K562 (cell line): Measurements from ENCODE around the gene CMTM1. TPM values are rescaled to one million over a fixed set of nuclear protein-coding genes. Genes with fewer than 3 reads are reported as not detected.

Experiments
- ATAC-seq: fragments of 200-7000 bp; cut with Tn5 transposase; 3 replicates; pipeline ENCODE4 v1.9.1; 2020; ENCODE audit warnings: moderate library complexity
- BruUV-seq: library from RNA; stranded (reverse); fragments of 400-500 nt; replicated peaks from 2 replicates; lab custom pipeline; 2021; lab: Mats Ljungman, UMichigan
- CTCF ChIA-PET: fragments of 300-600 bp; formaldehyde crosslinking; extraction: SDS; loops from one replicate; lab custom pipeline; 2021; ENCODE audit warnings: low intra/inter-chr PET ratio; lab: Yijun Ruan, JAX
- POLR2A ChIA-PET: fragments of 300-600, 350-650 bp; sonication (Branson Sonifier 250); formaldehyde crosslinking; extraction: SDS; loops from one replicate; lab custom pipeline; 2021; ENCODE audit warnings: antibody characterized with exemption, inconsistent platforms; lab: Yijun Ruan, JAX
- DNase-seq, 4 experiments: peaks; one replicate each; pipeline versions ENCODE4 v3.0.0 to v3.0.0-alpha.2; 2011 to 2018; ENCODE audit warnings: low spot score in 3 of 4, mixed read lengths in 3 of 4; ENCODE audit errors: extremely low read depth in 1 of 4
- FAIRE-seq: peaks from 2 replicates; lab custom pipeline; 2011; peaks lifted over from hg19 to GRCh38; lab: Jason Lieb, UNC
- H2AFZ ChIP-seq: 2 replicates; pipeline ENCODE4 v1.6.0; 2011; ENCODE audit warnings: low read depth, low read length, control low read depth, inconsistent platforms
- H3K27ac ChIP-seq: fragments of 200-600 bp; 3 replicates; pipeline ENCODE4 v1.8.0; 2011; ENCODE audit warnings: low read depth, mild to moderate bottlenecking, control low read depth, inconsistent platforms, low read length, moderate library complexity, mixed read lengths; ENCODE audit errors: extremely low read depth
- H3K27me3 ChIP-seq, 2 experiments: fragments of 300-600 bp in 1 of 2; 2 replicates in 1 of 2; 3 replicates in 1 of 2; pipeline versions ENCODE4 v1.6.0 to v1.8.0; 2011; ENCODE audit warnings: inconsistent platforms in 2 of 2, low read length in 2 of 2, mild to moderate bottlenecking in 1 of 2, mixed read lengths in 1 of 2, moderate library complexity in 1 of 2; ENCODE audit not compliant: control insufficient read depth in 2 of 2, insufficient read depth in 2 of 2
- H3K36me3 ChIP-seq: fragments of 300-600 bp; 3 replicates; pipeline ENCODE4 v1.8.0; 2011; ENCODE audit warnings: mild to moderate bottlenecking, low read length, inconsistent platforms; ENCODE audit not compliant: control insufficient read depth, insufficient read depth
- H3K4me1 ChIP-seq, 2 experiments: fragments of 200-600 bp in 1 of 2; replicated peaks in 1 of 2; 2 replicates in 1 of 2; 3 replicates in 1 of 2; pipeline versions ENCODE4 v1.5.1 to v1.8.0; 2011; ENCODE audit warnings: inconsistent platforms in 2 of 2, low read length in 2 of 2, mild to moderate bottlenecking in 1 of 2, mixed read lengths in 1 of 2, moderate library complexity in 1 of 2; ENCODE audit not compliant: control insufficient read depth in 2 of 2, insufficient read depth in 2 of 2
- H3K4me2 ChIP-seq: 2 replicates; pipeline ENCODE4 v1.6.1; 2011; ENCODE audit warnings: low read length, control low read depth, inconsistent platforms, mixed read lengths; ENCODE audit not compliant: insufficient read depth
- H3K4me3 ChIP-seq: fragments of 200-600 bp; sonication (generic), shearing (Covaris generic); 2 replicates; pipeline ENCODE4 v1.5.1; 2016; ENCODE audit warnings: control low read depth, inconsistent platforms
- H3K79me2 ChIP-seq: fragments of 200-600 bp; 3 replicates; pipeline ENCODE4 v1.8.0; 2011; ENCODE audit warnings: low read length, inconsistent platforms; ENCODE audit not compliant: control insufficient read depth, insufficient read depth
- H3K9ac ChIP-seq, 2 experiments: 2 replicates each; pipeline versions ENCODE4 v1.6.0 to v1.6.1; 2011; ENCODE audit warnings: low read depth in 2 of 2, low read length in 2 of 2, control low read depth in 1 of 2, inconsistent platforms in 1 of 2, mild to moderate bottlenecking in 1 of 2, mixed read lengths in 1 of 2; ENCODE audit not compliant: insufficient read depth in 1 of 2
- H3K9me1 ChIP-seq: one replicate; pipeline ENCODE4 v1.6.0; 2011; ENCODE audit warnings: inconsistent platforms, mild to moderate bottlenecking, low read length, moderate library complexity; ENCODE audit not compliant: control insufficient read depth, insufficient read depth
- H3K9me3 ChIP-seq: replicated peaks from 2 replicates; pipeline ENCODE4 v1.5.1; 2011; ENCODE audit warnings: low read depth, low read length, inconsistent platforms; ENCODE audit not compliant: control insufficient read depth, insufficient read depth
- H4K20me1 ChIP-seq: replicated peaks from 2 replicates; pipeline ENCODE4 v1.6.1; 2011; ENCODE audit warnings: low read length, inconsistent platforms, mixed read lengths; ENCODE audit not compliant: control insufficient read depth, insufficient read depth
- HDAC1 ChIP-seq, 2 experiments: fragments of 450-650 bp; IDR thresholded peaks; 2 replicates each; pipeline ENCODE4 v1.6.1; 2016 to 2017; ENCODE audit warnings: inconsistent platforms in 1 of 2, mild to moderate bottlenecking in 1 of 2, moderate library complexity in 1 of 2
- HDGF ChIP-seq: fragments of 450-650 bp; IDR thresholded peaks from 2 replicates; pipeline ENCODE4 v1.6.1; 2016
- RAD21 ChIP-seq, 2 experiments: fragments of 250-450 bp in 1 of 2; fragments of 450-650 bp in 1 of 2; sonication (Bioruptor Pico) in 1 of 2; formaldehyde crosslinking in 1 of 2; IDR thresholded peaks in 1 of 2; conservative IDR thresholded peaks in 1 of 2; 2 replicates each; pipeline versions ENCODE4 v1.4.0 to v1.8.0; 2020 to 2022; ENCODE audit warnings: mild to moderate bottlenecking in 2 of 2, moderate library complexity in 1 of 2
- SMC3 ChIP-seq: conservative IDR thresholded peaks from 2 replicates; pipeline ENCODE4 v1.6.1; 2011; ENCODE audit warnings: low read depth, low read length, improper control_type of control experiment; ENCODE audit not compliant: insufficient read depth
- ZBTB2 ChIP-seq: fragments of 450-650 bp; IDR thresholded peaks from 2 replicates; pipeline ENCODE4 v1.6.1; 2016; ENCODE audit warnings: antibody characterized with exemption
- ZNF263 ChIP-seq: sonication (generic); formaldehyde crosslinking; IDR thresholded peaks from 2 replicates; pipeline ENCODE4 v1.8.0; 2022; ENCODE audit warnings: mild to moderate bottlenecking, missing genetic modification reagents, borderline replicate concordance
- WGBS: fragments of 100-300 bp; shearing (Covaris generic); methylation state at CpG from one replicate; pipeline ENCODE4 v1.1.6; 2016; ENCODE audit warnings: low coverage, mixed read lengths; ENCODE audit not compliant: insufficient coverage; ENCODE audit errors: missing lambda C conversion rate; 5-methylcytosine and 5-hydroxymethylcytosine counted together
- in situ Hi-C: fragments of 300-500 bp; cut with MboI; formaldehyde crosslinking; loops from 4 replicates; pipeline ENCODE4 v1.15.0; 2018; ENCODE audit warnings: inconsistent platforms, mixed read lengths
- intact Hi-C: fragments of 100-400 bp; cut with micrococcal nuclease; formaldehyde crosslinking; loops from 2 replicates; pipeline ENCODE4 v1.14.2; 2022
- polyA plus RNA-seq, 8 experiments: library from polyadenylated mRNA; depleted of rRNA in 4 of 8; stranded (reverse) in 5 of 8; unstranded in 3 of 8; fragments of >200 nt; fragmentation: Nextera tagmentation in 2 of 8; fragmentation: Illumina TruSeq in 1 of 8; extraction: Ambion mirVana in 2 of 8; extraction: Trizol in 1 of 8; gene quantifications; 2 replicates each; pipeline versions ENCODE4 v1.2.1 to v1.2.3, GENCODE V29; 2011 to 2014; ENCODE audit warnings: inconsistent platforms in 1 of 8, missing spikeins in 1 of 8
- total RNA-seq, 7 experiments: library from RNA; depleted of rRNA in 6 of 7; stranded (reverse); fragments of >200 nt in 6 of 7; fragmentation: Illumina TruSeq in 2 of 7; extraction: Trizol in 2 of 7; gene quantifications; 2 replicates each; pipeline versions ENCODE4 v1.2.1 to v1.2.3, GENCODE V29; 2011 to 2021; ENCODE audit warnings: low replicate concordance in 1 of 7
- TF ChIP-seq, protein P1 (sequence below): fragments of 250-450 bp; sonication (Bioruptor Pico); IDR thresholded peaks from 2 replicates; pipeline ENCODE4 v1.8.0; 2021; ENCODE audit warnings: moderate library complexity, mild to moderate bottlenecking, inconsistent platforms

CMTM1 gene
- total and polyA plus RNA-seq, 9 of the 15 experiments (the other 6 are each of a cell fraction or from before 2014, with no cell fraction given), result 0.25 to 2.6 (median 1.1) TPM; not detected in 2

- peaks cover 31 to 35% of the 10 kb centered on the region in 2 experiments for H3K4me1 ChIP-seq
- peak overlapping the region; percentile 65 for H3K27ac ChIP-seq
- no peak for FAIRE-seq
- ChIA-PET POLR2A (no interaction called here), CTCF (interaction anchor here (0.9 kb wide), 1 partner anchor 35 kb away, joined by 3 read pairs; no protein-coding TSS in a partner anchor)
- no peaks in the 10 kb centered on the region for H3K9me3 ChIP-seq
- H3K79me2 ChIP-seq, result no peaks in the 10 kb centered on the region
- WGBS, result 36% methylated on average over 7 of the region's 8 CpGs
- no peak for DNase-seq
- H3K4me3 ChIP-seq, result no peak overlapping the region
- ATAC-seq, result no peak
- TF ChIP-seq HDAC1 (IDR thresholded peaks at IDR 0.05) (no peak), ZBTB2 (0 out of 2 replicates have a peak, but pooled peaks have one; percentile 17), SMC3 (0 out of 2 replicates have a peak, but pooled peaks have one; percentile 6), HDGF (peak; percentile 21; the same call in 1 of the 2 replicates), ZNF263 (0 out of 2 replicates have a peak, but pooled peaks have one; percentile 22), RAD21 (CRISPR knock-in tag; conservative IDR thresholded peaks at IDR 0.05 in 1 of 2, IDR thresholded peaks at IDR 0.05 in 1 of 2) (0 out of 4 replicates have a peak, but pooled peaks of 1 of the 2 experiments have one; percentile 7)
- TF ChIP-seq, protein P1, sequence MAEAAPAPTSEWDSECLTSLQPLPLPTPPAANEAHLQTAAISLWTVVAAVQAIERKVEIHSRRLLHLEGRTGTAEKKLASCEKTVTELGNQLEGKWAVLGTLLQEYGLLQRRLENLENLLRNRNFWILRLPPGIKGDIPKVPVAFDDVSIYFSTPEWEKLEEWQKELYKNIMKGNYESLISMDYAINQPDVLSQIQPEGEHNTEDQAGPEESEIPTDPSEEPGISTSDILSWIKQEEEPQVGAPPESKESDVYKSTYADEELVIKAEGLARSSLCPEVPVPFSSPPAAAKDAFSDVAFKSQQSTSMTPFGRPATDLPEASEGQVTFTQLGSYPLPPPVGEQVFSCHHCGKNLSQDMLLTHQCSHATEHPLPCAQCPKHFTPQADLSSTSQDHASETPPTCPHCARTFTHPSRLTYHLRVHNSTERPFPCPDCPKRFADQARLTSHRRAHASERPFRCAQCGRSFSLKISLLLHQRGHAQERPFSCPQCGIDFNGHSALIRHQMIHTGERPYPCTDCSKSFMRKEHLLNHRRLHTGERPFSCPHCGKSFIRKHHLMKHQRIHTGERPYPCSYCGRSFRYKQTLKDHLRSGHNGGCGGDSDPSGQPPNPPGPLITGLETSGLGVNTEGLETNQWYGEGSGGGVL, result no peak
- H3K4me2 ChIP-seq, result no peak overlapping the region; the same call in 1 of the 2 replicates
- H3K27me3 ChIP-seq, result no peaks in the 10 kb centered on the region
- no peaks in the 10 kb centered on the region for H3K9me1 ChIP-seq
- no peaks in the 10 kb centered on the region; the same call in 2 of the 3 replicates for H3K36me3 ChIP-seq
- H4K20me1 ChIP-seq, result no peaks in the 10 kb centered on the region
- intact Hi-C loops (loop anchor here (1.0 to 2.0 kb wide), 3 partner anchors 34 to 110 kb away; partner anchors contain the start of gene TK2), in situ Hi-C loops (no loop called here)
- no TSS peak for BruUV-seq
- H3K9ac ChIP-seq, result peak overlapping the region; percentile 40 to 73; a peak in 3 of 4 replicates
- peak overlapping the region; percentile 95 for H2AFZ ChIP-seq
These were observed 49.8 kb upstream of the CMTM1 start for GRCh38 chr16:66516509-66516807.
